Measurements from ENCODE around the gene CAPN14. TPM values are rescaled to one million over a fixed set of nuclear protein-coding genes. Genes with fewer than 3 reads are reported as not detected.

CAPN14 gene
- 0.13 and 0.24 TPM in 2 replicates for total RNA-seq
- long read RNA-seq: 0 reads

- DNase-seq (ENCODE audit: extremely low spot score, unreplicated experiment): peak; percentile 48
- H3K27ac Mint-ChIP-seq (ENCODE audit: unreplicated experiment): no peak within 1 kb of the TSS
- no peak for TF ChIP-seq CTCF (IDR thresholded peaks at IDR 0.05)
- no peaks in the 10 kb centered on the region for H3K36me3 Mint-ChIP-seq (ENCODE audit: unreplicated experiment)
- no peak within 1 kb of the TSS for H3K4me3 Mint-ChIP-seq (ENCODE audit: unreplicated experiment)
- H3K9me3 Mint-ChIP-seq (ENCODE audit: unreplicated experiment): no peaks in the 10 kb centered on the region
- no peaks in the 10 kb centered on the region for H3K4me1 Mint-ChIP-seq (ENCODE audit: unreplicated experiment)
- H3K27me3 Mint-ChIP-seq (ENCODE audit: unreplicated experiment): peaks cover 28% of the 10 kb centered on the region
These were observed at the start of gene CAPN14 for GRCh38 chr2:31217465-31218200. Gene CAPN14 (minus strand): TSS chr2:31217515. CDS start chr2:31205447, 12,068 bp downstream.

- DNase-seq (ENCODE audit: extremely low spot score, unreplicated experiment): no peak
- Mint-ChIP-seq H3K4me1 (ENCODE audit: unreplicated experiment) (peaks cover 27% of the 10 kb centered on the region), H3K27me3 (ENCODE audit: unreplicated experiment) (no peaks in the 10 kb centered on the region), H3K36me3 (ENCODE audit: unreplicated experiment) (peaks cover 24% of the 10 kb centered on the region), H3K9me3 (ENCODE audit: unreplicated experiment) (no peaks in the 10 kb centered on the region), H3K4me3 (ENCODE audit: unreplicated experiment) (no peak overlapping the region), H3K27ac (ENCODE audit: unreplicated experiment) (no peak overlapping the region)
- no peak for TF ChIP-seq CTCF (IDR thresholded peaks at IDR 0.05)
These were observed 49.5 kb upstream of the CAPN14 start for GRCh38 chr2:31266804-31267203.

- no peak overlapping the region for H3K27ac Mint-ChIP-seq (ENCODE audit: unreplicated experiment)
- peaks cover 14% of the 10 kb centered on the region for H3K4me1 Mint-ChIP-seq (ENCODE audit: unreplicated experiment)
- no peak for DNase-seq (ENCODE audit: extremely low spot score, unreplicated experiment)
- no peaks in the 10 kb centered on the region for H3K27me3 Mint-ChIP-seq (ENCODE audit: unreplicated experiment)
- no peaks in the 10 kb centered on the region for H3K9me3 Mint-ChIP-seq (ENCODE audit: unreplicated experiment)
- no peak for TF ChIP-seq CTCF (IDR thresholded peaks at IDR 0.05)
- no peak overlapping the region for H3K4me3 Mint-ChIP-seq (ENCODE audit: unreplicated experiment)
- peaks cover 35% of the 10 kb centered on the region for H3K36me3 Mint-ChIP-seq (ENCODE audit: unreplicated experiment)
These were observed 47.9 kb upstream of the CAPN14 start for GRCh38 chr2:31265234-31265633.

- H3K4me1 Mint-ChIP-seq (ENCODE audit: unreplicated experiment): peaks cover 2% of the 10 kb centered on the region
- DNase-seq (ENCODE audit: extremely low spot score, unreplicated experiment): no peak
- H3K36me3 Mint-ChIP-seq (ENCODE audit: unreplicated experiment): peaks cover 38% of the 10 kb centered on the region
- no peak for TF ChIP-seq CTCF (IDR thresholded peaks at IDR 0.05)
- H3K4me3 Mint-ChIP-seq (ENCODE audit: unreplicated experiment): no peak overlapping the region
- H3K27me3 Mint-ChIP-seq (ENCODE audit: unreplicated experiment): no peaks in the 10 kb centered on the region
- H3K27ac Mint-ChIP-seq (ENCODE audit: unreplicated experiment): no peak overlapping the region
- H3K9me3 Mint-ChIP-seq (ENCODE audit: unreplicated experiment): no peaks in the 10 kb centered on the region
These were observed 46.4 kb upstream of the CAPN14 start for GRCh38 chr2:31263636-31264190.

- no peak for TF ChIP-seq CTCF (IDR thresholded peaks at IDR 0.05)
- H3K9me3 Mint-ChIP-seq (ENCODE audit: unreplicated experiment): no peaks in the 10 kb centered on the region
These were observed 43.6 kb upstream of the CAPN14 start for GRCh38 chr2:31260870-31261269.

More at GRCh38 chr2:31260870-31261269, 43.6 kb upstream of the CAPN14 start:
- no peak overlapping the region for H3K27ac Mint-ChIP-seq (ENCODE audit: unreplicated experiment)
- H3K27me3 Mint-ChIP-seq (ENCODE audit: unreplicated experiment): no peaks in the 10 kb centered on the region
- no peak for DNase-seq (ENCODE audit: extremely low spot score, unreplicated experiment)
- peaks cover 27% of the 10 kb centered on the region for H3K36me3 Mint-ChIP-seq (ENCODE audit: unreplicated experiment)
- peaks cover 5% of the 10 kb centered on the region for H3K4me1 Mint-ChIP-seq (ENCODE audit: unreplicated experiment)
- no peak overlapping the region for H3K4me3 Mint-ChIP-seq (ENCODE audit: unreplicated experiment)
